CD4-positive, alpha-beta T cell (primary cell): ENCODE results near the gene ROBO4. TPM values are rescaled to one million over a fixed set of nuclear protein-coding genes. Genes with fewer than 3 reads are reported as not detected.

Experiments used
- ATAC-seq: fragments of 200-7000 bp; cut with Tn5 transposase; one replicate; pipeline ENCODE4 v1.10.0; 2022; ENCODE audit warnings: mild to moderate bottlenecking; ENCODE audit not compliant: poor library complexity
- CTCF ChIA-PET: fragments of 350-600 bp; sonication (Branson Sonifier 250); formaldehyde crosslinking; loops from one replicate; lab custom pipeline; 2021; ENCODE audit warnings: antibody characterized with exemption, inconsistent platforms; lab: Charles Lee
- POLR2A ChIA-PET: fragments of 350-600 bp; sonication (Branson Sonifier 250); formaldehyde crosslinking; loops from one replicate; lab custom pipeline; 2021; ENCODE audit warnings: antibody characterized with exemption, inconsistent platforms; lab: Charles Lee
- DNase-seq, 14 experiments: peaks; one replicate each; pipeline ENCODE4 v3.0.0-alpha.2; 2013 to 2020; ENCODE audit warnings: mixed read lengths in 2 of 14
- H3K27ac ChIP-seq, 2 donors: one replicate each; pipeline versions ENCODE4 v1.5.1 to v1.7.0; 2013; ENCODE audit warnings: low read length in 2 of 2, low read depth in 1 of 2, mild to moderate bottlenecking in 1 of 2
- H3K27me3 ChIP-seq, 2 experiments: 1 replicate in 1 of 2; 2 replicates in 1 of 2; pipeline versions ENCODE4 v1.6.1 to v1.7.0; 2013; ENCODE audit warnings: low read length in 2 of 2, control low read depth in 1 of 2, mild to moderate bottlenecking in 1 of 2, moderate library complexity in 1 of 2; ENCODE audit not compliant: insufficient read depth in 2 of 2, control insufficient read depth in 1 of 2
- H3K36me3 ChIP-seq: one replicate; pipeline ENCODE4 v1.6.1; 2013; ENCODE audit warnings: low read length, control low read depth; ENCODE audit not compliant: insufficient read depth
- H3K4me1 ChIP-seq: one replicate; pipeline ENCODE4 v1.6.1; 2013; ENCODE audit warnings: low read length, control low read depth; ENCODE audit not compliant: insufficient read depth
- H3K4me3 ChIP-seq: one replicate; pipeline ENCODE4 v1.5.1; 2013; ENCODE audit warnings: mild to moderate bottlenecking, low read length, moderate library complexity
- H3K9me3 ChIP-seq, 2 experiments: 1 replicate in 1 of 2; 2 replicates in 1 of 2; pipeline versions ENCODE4 v1.6.1 to v1.7.0; 2013; ENCODE audit warnings: low read length in 2 of 2, mild to moderate bottlenecking in 2 of 2, control low read depth in 1 of 2, moderate library complexity in 1 of 2; ENCODE audit not compliant: control insufficient read depth in 1 of 2, insufficient read depth in 1 of 2
- H3K27ac Mint-ChIP-seq: one replicate; pipeline ENCODE4 v1.8.0; 2020; ENCODE audit warnings: mixed read lengths
- H3K27me3 Mint-ChIP-seq: one replicate; pipeline ENCODE4 v1.8.0; 2021; ENCODE audit warnings: mixed read lengths
- H3K36me3 Mint-ChIP-seq: one replicate; pipeline ENCODE4 v1.8.0; 2021; ENCODE audit warnings: low read depth, mixed read lengths
- H3K4me1 Mint-ChIP-seq: one replicate; pipeline ENCODE4 v1.8.0; 2021; ENCODE audit warnings: low read depth, mixed read lengths
- H3K4me3 Mint-ChIP-seq: one replicate; pipeline ENCODE4 v1.8.0; 2020; ENCODE audit warnings: mild to moderate bottlenecking, mixed read lengths
- H3K9me3 Mint-ChIP-seq: one replicate; pipeline ENCODE4 v1.8.0; 2020; ENCODE audit warnings: mixed read lengths
- CTCF ChIP-seq: fragments of 200-600 bp; IDR thresholded peaks from one replicate; pipeline ENCODE4 v1.8.0; 2022; ENCODE audit warnings: antibody characterized with exemption, mild to moderate bottlenecking
- intact Hi-C, 2 experiments: fragments of 100-400 bp; cut with DNase I in 1 of 2; cut with micrococcal nuclease in 1 of 2; formaldehyde crosslinking; loops; one replicate each; pipeline versions ENCODE4 v1.15.1 to v1.9.0; 2023 to 2025; cut with DNase I, micrococcal nuclease
- total RNA-seq, 174 experiments: library from RNA in 2 of 174; stranded (reverse) in 2 of 174; gene quantifications; one replicate each; pipeline ENCODE4 v1.2.3 and lab custom pipeline; 2021 to 2026

The ROBO4 gene
- total RNA-seq, 2 experiments from 2014 or later = not detected

GRCh38 chr11:124868331-124869274, 29.1 kb downstream of the ROBO4 start:
- CTCF ChIA-PET = interaction anchor here (1.5 kb wide), 1 partner anchor 96 kb away, joined by 3 read pairs; no protein-coding TSS in a partner anchor
- peaks cover 47% of the 10 kb centered on the region for H3K4me1 Mint-ChIP-seq
- peak overlapping the region; percentile 50 for H3K4me3 Mint-ChIP-seq

GRCh38 chr11:124867700-124868099, 30.0 kb downstream of the ROBO4 start:
- H3K4me1 ChIP-seq = peaks cover 53% of the 10 kb centered on the region
- ATAC-seq (peak; percentile 28), DNase-seq (peak in 2 of 14 experiments; percentile 16 to 35)
- intact Hi-C loops = loop anchor here in 1 of 2 experiments (2.0 kb wide), 1 partner anchor 25 kb away; no protein-coding TSS in a partner anchor
- peaks cover 0 to 24% of the 10 kb centered on the region in 2 experiments for H3K9me3 ChIP-seq
- H3K4me1 Mint-ChIP-seq = peaks cover 56% of the 10 kb centered on the region
- H3K27ac ChIP-seq = no peak overlapping the region
- H3K9me3 Mint-ChIP-seq = no peaks in the 10 kb centered on the region
- H3K36me3 ChIP-seq = no peaks in the 10 kb centered on the region
- no peak overlapping the region for H3K4me3 ChIP-seq
- peak overlapping the region; percentile 22 for H3K4me3 Mint-ChIP-seq
- no peaks in the 10 kb centered on the region for H3K36me3 Mint-ChIP-seq
- peaks cover 96% of the 10 kb centered on the region for H3K27me3 Mint-ChIP-seq
- ChIA-PET POLR2A (no interaction called here), CTCF (interaction anchor here (0.6 to 2.8 kb wide), 3 partner anchors 9 to 197 kb away, joined by 3 to 27 read pairs (median 7); no protein-coding TSS in a partner anchor)
- no peak for TF ChIP-seq CTCF
- H3K27ac Mint-ChIP-seq = no peak overlapping the region
- H3K27me3 ChIP-seq = peaks cover 85 to 97% of the 10 kb centered on the region in 2 experiments

More at GRCh38 chr11:124868331-124869274, 29.1 kb downstream of the ROBO4 start:
- DNase-seq (peak in 1 of 14 experiments; percentile 37), ATAC-seq (no peak)
- Histone ChIP-seq H3K27me3 (peaks cover 76 to 96% of the 10 kb centered on the region in 2 experiments), H3K36me3 (no peaks in the 10 kb centered on the region), H3K9me3 (peaks cover 0 to 24% of the 10 kb centered on the region in 2 experiments), H3K4me3 (peak overlapping the region; percentile 5), H3K27ac (no peak overlapping the region), H3K4me1 (peaks cover 47% of the 10 kb centered on the region)
- TF ChIP-seq CTCF = no peak
- Mint-ChIP-seq H3K9me3 (no peaks in the 10 kb centered on the region), H3K27ac (no peak overlapping the region), H3K27me3 (peaks cover 96% of the 10 kb centered on the region), H3K36me3 (no peaks in the 10 kb centered on the region)
- intact Hi-C loops = no loop called here
- POLR2A ChIA-PET = no interaction called here
